ENCODE data around the gene MASP2.

DNA sequence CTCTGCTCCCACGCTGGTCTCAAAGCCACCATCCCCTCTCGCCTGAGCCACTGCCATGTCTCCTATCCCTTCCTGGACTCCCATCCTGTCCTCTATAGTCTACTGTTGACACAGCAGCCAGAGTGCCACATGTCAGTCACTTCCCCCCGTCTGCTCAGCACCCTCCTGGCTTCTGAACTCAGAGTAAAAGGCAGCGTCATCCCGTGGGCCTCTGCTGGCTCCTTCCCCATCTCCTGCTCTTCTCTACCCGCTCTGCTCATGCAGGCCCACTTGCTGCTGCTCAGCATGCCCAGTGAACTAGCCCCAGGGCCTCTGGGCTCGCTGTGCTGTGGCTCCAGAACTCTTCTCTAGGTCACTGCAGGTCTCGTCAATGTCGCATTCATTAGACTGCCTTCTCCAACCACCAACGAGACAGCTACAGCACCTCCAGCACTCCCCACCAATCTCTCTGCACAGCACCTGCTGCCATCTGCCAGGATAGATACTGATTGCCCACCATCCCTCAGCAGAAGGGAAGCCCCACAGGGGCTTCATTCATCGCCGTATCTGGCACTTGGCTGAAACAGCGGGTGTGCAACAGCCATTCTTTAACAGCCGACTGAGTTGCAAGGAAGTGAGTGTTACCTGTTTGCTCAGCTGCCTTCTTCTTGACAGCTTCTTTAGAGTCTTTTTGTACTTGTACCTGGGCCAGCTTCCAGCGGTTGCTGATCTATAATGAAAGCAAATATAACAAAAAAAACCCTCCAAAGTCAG is 24.6 kb upstream of the MASP2 start:
- TF ChIP-seq, protein P1, sequence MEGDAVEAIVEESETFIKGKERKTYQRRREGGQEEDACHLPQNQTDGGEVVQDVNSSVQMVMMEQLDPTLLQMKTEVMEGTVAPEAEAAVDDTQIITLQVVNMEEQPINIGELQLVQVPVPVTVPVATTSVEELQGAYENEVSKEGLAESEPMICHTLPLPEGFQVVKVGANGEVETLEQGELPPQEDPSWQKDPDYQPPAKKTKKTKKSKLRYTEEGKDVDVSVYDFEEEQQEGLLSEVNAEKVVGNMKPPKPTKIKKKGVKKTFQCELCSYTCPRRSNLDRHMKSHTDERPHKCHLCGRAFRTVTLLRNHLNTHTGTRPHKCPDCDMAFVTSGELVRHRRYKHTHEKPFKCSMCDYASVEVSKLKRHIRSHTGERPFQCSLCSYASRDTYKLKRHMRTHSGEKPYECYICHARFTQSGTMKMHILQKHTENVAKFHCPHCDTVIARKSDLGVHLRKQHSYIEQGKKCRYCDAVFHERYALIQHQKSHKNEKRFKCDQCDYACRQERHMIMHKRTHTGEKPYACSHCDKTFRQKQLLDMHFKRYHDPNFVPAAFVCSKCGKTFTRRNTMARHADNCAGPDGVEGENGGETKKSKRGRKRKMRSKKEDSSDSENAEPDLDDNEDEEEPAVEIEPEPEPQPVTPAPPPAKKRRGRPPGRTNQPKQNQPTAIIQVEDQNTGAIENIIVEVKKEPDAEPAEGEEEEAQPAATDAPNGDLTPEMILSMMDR (conservative IDR thresholded peaks at IDR 0.05; ENCODE audit: low read length), result no peak
- no peak for TF ChIP-seq EZH2phosphoT487 (IDR thresholded peaks at IDR 0.05; ENCODE audit: borderline replicate concordance, low read depth, low read length)
